Endometrial microvascular endothelial cells (primary cell): ENCODE data around the gene TAPBPL. TPM values are rescaled to one million over a fixed set of nuclear protein-coding genes. Genes with fewer than 3 reads are reported as not detected.

Experiments
- in situ Hi-C: cut with HindIII; loops from 2 replicates; pipeline ENCODE4 v1.10.0; 2017; ENCODE audit warnings: low sequenced_read_pairs, low pct_unique_long_range_greater_than_20kb; ENCODE audit errors: inconsistent ontology term
- total RNA-seq: library from RNA; depleted of rRNA; stranded (reverse); fragments of >200 nt; gene quantifications from one replicate; pipeline ENCODE4 v1.2.3, GENCODE V29; 2015; ENCODE audit errors: inconsistent ontology term

TAPBPL gene
- total RNA-seq, 1 donor from 2014 or later = 18.2 TPM

DNA sequence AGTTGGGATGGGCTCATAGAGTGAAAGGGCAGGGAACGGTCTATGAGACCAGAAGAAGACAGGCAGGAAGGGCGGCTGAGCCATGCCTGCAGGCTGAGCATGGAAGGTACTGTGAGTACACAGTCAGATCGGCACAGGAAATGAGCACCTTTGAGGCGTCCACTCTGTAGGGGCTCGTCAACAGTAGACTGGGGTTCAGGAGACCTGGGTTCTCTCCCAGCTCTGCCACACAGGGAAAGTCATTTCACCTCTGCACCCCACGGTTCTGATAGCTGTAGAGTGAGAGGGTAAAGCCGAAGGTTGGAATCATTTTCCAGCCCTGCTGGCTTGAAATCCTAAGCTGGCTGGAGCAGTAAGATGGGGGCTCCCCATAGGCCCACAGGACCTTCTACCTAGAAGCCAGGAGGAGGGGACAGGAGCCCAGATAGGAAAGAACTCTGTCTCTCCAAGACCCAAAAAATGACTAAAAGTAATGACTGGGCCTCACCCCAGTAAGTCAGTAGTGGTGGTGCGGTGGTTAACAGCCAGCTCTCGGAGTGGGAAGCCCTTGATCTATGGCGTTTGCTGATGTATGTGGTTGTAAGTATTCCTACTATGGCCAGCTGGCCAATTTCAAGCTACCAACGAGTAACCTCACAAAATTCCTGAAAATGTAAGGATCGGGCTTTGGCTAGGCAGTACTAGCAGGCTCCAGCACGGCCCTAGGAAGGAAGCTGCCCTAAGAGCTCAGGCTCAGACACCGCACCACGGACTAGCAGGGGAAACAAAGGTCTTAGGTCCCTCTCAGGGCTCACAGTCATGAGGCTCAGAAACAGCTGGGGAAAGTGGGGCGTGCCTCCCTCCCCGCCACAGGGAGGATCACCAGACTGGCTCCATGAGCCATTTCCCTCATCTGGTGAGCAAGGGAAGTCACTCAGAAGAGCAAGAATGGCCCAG lies 17.4 kb upstream of the TAPBPL start:
- in situ Hi-C loops = no loop called here

DNA sequence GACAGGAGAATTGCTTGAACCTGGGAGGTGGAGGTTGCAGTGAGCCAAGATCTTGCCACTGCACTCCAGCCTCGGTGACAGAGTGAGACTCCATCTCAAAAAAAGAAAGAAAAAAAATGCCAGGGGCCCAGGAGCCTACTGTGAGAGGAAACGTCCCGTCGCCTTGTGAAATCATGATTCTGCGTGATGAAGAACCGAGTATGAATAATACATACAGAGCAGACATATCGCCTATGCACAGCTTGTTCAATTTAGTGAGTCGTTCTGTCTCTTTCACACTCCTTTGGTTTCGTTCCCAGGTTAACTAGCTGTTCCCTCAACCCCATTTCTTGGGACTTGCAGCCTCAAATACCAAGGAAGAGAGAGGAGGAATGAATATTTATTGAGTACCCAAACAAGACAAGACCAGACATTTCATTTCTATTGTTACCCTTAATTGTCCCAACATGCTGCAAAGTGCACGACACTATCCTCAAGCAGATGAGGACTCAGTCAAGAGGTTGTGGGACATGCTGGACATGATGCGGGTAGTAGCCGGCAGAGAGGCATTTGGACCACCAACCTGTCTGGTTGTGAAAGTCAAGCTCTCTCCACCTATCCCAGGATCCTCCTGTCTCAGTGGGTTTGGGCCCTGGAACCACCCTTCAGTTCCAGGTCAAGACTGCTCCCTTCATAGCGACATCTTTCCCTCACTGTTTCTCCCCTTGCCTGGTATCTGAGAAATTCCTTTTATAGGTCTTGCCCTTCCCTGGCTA lies 15.7 kb upstream of the TAPBPL start:
- in situ Hi-C loops = no loop called here

DNA sequence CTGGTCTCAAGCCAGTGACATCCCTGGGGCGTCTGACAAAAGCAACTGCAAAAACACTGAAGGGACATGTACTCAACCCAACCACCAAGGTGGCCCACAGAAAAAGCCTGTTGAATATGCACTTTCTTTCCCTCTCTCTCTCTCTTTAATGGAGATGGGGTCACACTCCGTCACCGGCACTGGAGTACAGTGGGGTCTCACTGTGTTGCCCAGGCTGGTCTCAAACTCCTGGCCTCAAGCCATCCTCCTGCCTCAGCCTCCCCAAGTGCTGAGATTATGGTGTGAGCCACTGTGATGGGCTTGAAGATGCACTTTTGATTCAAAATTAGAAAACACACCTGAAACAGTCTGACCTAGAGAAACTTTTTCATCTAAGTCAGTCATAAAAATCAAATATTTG lies 14.3 kb upstream of the TAPBPL start:
- in situ Hi-C loops = no loop called here

DNA sequence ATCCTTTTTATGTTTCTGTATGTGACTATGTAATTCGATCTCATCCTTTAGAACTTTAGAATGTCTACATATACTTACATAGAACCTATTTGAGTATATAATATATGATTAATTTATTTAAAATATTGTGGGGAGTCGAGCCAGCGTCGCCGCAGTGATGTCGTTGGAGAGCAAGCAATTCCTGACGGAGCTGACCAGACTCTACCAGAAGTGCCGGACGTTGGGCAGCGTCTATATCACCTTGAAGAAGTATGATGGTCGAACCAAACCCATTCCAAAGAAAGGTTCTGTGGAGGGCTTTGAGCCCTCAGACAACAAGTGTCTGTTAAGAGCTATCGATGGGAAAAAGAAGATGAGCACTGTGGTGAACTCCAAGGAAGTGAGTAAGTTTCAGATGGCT lies 13.5 kb upstream of the TAPBPL start:
- in situ Hi-C loops = no loop called here

DNA sequence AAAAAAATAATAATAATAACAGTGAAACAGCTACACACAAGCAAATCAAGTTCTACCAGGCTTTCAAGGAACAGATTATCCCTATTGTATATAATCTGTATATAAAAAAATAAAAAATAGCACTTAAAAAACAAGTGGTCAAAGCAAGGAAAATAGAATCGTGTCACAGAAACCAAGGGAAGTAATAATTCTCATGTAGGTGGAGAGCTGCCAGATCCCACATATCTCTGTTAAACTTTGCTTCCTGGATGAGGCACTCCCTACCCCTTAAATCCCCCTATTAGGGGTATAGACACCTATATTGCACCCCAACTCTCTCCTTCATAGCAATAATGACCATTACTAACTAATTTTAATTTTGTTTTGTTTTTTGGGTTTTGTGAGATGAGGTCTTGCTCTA lies 11.5 kb upstream of the TAPBPL start:
- in situ Hi-C loops = no loop called here

DNA sequence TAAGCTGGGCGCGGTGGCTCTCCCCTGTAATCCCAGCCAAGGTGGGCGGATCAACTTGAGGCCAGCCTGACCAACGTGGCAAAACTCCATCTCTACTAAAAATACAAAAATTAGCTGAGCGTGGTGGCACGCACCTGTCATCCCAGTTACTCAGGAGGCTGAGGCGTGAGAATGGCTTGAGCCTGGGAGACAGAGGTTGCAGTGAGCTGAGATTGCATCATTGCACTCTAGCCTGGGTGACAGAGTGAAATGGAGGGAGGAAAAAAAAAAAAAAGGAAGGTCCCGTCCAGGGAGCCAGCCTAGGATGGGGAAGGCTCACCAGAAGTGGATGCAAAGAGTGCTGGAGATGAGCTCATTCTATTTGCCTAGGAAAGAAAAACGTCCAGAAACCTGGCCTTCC lies 9.0 kb upstream of the TAPBPL start:
- in situ Hi-C loops = no loop called here

DNA sequence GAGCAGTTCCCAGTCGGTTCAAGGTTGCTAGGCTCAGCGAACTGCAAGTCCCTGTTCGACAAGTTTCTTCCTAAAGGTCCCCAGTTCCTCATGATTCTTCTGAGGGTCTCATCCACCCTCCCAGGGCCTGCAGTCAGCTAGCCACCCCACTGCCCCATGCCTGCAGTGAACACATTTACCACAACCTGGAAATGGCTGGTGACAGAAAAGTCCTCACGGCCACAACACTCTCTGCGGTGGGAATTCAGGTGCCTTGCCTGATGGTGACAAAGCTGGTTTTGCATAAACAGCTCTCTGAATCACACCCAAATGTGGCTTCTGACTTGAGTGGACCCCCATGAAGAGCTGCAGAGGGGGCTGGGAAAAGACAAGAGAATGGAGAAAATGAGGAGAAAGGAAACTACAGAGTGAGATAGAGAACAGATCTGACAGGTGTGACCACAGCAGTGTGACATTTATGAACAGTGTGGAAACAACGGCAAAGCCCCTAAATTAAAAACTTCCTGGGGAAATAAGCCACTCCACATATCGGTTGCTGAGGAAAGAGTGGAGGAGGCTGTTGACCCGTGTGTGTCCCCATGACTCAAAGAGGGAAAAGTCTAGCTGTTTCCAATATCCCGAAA lies 8.4 kb upstream of the TAPBPL start:
- in situ Hi-C loops = no loop called here

DNA sequence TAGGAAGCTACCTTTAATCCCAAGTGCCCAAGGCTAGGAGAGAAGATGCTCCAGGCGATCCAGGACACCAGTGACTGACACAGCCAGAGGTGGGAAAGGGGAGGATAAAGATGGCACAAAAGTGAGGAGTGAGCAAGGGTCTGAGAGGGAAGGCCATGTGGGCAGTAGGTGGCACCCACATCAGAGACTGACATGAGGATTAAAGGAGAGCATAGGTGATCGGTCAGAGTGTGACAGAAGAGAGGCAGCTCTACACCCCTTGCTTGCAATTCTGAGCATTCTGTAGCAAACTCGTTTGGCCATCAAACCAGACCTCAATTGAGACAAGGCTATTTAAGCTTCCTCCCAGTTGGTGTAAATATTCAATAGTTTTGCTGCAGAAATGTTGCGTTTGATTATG lies 7.8 kb upstream of the TAPBPL start:
- in situ Hi-C loops = no loop called here

DNA sequence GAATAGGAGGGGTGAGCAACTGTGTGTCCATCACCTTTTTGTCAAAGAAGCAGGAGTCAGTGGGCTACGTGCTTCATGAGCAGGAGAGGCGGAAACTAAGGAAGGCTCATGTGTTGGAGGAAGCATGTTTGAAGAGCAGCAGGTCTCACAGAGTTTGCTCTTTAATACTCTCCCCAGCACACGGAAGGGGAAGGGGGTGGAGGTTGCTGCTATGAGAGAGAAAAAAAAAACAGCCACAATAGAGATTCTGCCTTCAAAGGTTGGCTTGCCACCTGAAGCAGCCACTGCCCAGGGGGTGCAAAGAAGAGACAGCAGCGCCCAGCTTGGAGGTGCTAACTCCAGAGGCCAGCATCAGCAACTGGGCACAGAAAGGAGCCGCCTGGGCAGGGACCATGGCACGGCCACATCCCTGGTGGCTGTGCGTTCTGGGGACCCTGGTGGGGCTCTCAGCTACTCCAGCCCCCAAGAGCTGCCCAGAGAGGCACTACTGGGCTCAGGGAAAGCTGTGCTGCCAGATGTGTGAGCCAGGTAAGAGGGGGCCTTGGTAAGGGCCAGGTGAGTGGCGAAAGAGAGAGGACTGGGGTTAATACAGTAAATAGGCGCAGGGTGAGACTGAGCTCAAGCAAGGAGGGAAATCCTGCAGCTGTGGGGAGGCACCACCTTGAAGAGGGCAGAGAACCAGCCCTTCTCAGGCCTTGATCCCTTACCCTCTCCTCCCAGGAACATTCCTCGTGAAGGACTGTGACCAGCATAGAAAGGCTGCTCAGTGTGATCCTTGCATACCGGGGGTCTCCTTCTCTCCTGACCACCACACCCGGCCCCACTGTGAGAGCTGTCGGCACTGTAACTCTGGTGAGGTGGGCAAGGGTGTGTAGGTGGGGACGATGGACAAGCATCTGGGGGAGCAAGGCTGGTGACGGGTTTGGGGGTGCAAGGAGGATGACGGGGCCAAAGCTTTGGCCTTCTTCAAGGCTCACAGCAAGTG lies 6.8 kb upstream of the TAPBPL start, which contains the start of gene CD27:
Gene CD27 (plus strand): TSS at position 252 of the 985 bp plus-strand sequence. CDS start 141 bp downstream, at position 393.
- in situ Hi-C loops = no loop called here

DNA sequence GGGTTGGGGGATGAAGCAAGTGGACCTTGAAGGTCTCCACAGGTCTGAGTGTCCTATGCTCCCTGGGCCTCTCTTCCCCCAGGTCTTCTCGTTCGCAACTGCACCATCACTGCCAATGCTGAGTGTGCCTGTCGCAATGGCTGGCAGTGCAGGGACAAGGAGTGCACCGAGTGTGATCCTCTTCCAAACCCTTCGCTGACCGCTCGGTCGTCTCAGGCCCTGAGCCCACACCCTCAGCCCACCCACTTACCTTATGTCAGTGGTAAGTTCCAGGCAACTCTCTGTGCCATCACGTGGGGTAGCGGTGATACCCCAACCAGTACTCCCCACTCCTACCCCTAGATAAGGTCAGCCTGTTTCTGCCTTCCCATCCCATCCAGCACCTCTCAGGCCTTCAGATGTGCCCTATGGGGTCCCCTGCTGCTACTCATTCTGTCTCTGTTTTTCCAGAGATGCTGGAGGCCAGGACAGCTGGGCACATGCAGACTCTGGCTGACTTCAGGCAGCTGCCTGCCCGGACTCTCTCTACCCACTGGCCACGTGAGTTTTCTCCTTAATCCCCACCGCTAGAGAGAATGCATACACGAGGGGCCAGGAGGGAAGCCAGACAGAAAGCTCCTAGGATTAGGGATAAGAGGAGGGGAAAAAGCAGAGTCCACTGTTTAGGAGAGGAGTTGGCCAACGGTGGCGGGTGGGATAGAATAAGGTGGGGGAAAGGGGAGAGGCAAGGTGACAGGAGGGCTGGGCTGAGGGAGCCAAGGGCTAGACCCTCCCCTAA lies 1.6 kb upstream of the TAPBPL start:
- in situ Hi-C loops = no loop called here

DNA sequence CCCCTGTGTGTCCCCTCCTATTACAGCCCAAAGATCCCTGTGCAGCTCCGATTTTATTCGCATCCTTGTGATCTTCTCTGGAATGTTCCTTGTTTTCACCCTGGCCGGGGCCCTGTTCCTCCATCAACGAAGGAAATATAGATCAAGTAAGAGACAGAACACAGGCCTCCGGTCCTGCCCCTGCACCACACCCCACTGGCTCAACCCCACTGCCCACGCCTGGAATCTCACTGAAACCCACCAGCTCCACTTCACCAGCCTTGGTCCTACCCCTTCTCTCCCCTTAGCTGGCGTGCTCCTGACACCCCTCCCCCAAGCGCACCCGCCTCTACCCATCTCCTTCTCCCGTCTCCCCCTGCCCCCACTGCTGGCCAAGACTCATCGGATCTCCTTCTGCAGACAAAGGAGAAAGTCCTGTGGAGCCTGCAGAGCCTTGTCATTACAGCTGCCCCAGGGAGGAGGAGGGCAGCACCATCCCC lies 934 bp upstream of the TAPBPL start:
- in situ Hi-C loops = no loop called here

DNA sequence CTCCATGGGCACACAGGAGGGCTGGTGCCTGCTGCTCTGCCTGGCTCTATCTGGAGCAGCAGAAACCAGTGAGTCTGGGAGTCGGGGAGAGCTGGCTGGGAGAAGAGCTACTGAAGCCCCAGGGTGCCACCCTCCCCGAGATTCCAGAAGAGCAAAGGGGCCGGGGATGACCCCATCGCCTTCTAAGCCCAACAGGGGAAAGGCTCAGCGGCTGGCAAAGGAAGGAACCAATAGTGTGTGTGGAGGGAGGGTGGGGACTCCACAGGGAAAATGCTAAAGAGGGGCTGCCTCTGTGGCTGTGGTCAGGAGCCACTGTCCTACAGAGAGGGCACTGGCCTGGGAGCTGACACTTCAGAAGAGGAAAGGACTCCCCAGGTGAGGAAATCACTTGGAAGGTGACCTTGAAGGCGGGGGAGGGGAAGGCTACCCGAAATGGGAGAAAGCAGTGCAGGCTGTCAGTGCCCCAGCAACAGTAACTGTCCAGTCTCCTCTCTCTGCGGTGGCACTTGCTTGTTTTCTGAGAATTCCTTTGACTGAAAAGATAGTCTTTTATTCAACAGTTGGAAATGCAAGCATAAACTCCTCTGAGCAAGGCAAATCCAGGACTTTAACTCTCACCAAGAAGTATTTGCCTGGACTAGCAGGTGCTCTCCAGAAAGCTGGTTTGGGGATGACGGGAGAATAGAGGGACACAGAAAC lies 552 bp downstream of the TAPBPL start:
- in situ Hi-C loops = no loop called here

DNA sequence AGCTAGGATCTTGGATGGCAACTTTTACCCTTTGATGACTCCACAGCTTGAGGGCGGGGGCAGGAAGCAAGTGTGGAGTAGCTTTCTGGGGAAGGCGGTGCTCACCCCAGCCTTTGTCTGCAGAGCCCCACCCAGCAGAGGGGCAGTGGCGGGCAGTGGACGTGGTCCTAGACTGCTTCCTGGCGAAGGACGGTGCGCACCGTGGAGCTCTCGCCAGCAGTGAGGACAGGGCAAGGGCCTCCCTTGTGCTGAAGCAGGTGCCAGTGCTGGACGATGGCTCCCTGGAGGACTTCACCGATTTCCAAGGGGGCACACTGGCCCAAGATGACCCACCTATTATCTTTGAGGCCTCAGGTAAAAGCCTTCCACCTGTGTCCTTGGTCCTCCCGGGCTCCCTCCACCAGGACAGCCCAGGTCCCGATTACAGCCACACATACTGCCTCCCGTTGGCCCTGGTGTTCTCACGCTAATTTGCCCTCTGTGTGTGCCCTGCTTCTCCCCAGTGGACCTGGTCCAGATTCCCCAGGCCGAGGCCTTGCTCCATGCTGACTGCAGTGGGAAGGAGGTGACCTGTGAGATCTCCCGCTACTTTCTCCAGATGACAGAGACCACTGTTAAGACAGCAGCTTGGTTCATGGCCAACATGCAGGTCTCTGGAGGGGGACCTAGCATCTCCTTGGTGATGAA lies 1.2 kb downstream of the TAPBPL start:
- in situ Hi-C loops = no loop called here

DNA sequence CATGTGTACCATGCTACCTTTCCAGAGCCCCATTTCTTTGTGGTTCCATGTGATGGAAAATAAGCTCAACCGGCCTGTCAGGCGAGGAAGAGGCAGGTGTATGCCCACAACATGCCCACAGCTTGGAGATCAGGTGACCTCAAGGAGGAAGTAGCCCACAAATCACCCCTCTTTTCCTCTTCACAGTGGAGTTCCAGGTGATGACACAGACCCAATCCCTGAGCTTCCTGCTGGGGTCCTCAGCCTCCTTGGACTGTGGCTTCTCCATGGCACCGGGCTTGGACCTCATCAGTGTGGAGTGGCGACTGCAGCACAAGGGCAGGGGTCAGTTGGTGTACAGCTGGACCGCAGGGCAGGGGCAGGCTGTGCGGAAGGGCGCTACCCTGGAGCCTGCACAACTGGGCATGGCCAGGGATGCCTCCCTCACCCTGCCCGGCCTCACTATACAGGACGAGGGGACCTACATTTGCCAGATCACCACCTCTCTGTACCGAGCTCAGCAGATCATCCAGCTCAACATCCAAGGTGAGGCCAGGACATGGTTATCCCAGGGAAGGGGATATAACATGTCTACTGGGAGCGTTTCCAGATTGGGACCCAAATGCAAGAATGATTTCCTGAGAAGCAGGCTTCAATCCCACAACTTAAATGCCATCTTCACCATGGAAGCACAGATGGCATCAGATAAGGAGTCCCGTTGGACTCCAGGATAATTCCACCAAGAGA lies 5.5 kb downstream of the TAPBPL start:
- in situ Hi-C loops = no loop called here

DNA sequence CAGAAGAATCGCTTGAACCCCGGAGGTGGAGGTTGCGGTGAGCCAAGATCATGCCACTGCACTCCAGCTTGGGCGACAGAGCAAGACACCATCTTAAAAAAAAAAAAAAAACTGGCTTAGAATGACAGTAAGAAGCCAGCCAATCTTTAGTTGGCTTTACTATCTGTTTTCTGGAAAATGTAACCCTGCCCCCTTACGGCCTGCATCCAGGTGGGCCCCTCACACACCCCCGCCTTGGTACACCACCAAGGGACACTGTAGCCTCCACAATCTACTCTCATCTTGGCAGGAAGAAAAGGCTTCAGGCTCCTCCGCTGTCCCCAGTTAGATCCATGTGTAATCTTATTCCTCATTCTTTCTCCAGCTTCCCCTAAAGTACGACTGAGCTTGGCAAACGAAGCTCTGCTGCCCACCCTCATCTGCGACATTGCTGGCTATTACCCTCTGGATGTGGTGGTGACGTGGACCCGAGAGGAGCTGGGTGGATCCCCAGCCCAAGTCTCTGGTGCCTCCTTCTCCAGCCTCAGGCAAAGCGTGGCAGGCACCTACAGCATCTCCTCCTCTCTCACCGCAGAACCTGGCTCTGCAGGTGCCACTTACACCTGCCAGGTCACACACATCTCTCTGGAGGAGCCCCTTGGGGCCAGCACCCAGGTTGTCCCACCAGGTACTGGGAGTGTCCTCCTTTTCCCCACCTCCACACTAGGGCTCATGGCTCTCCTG lies 6.6 kb downstream of the TAPBPL start:
- in situ Hi-C loops = no loop called here
